ENCODE measurements around the gene KRT28. TPM values are rescaled to one million over a fixed set of nuclear protein-coding genes. Genes with fewer than 3 reads are reported as not detected.

KRT28 gene
- polyA plus RNA-seq, 2 of the 4 experiments (the other 2 are of a cell fraction): not detected

DNA sequence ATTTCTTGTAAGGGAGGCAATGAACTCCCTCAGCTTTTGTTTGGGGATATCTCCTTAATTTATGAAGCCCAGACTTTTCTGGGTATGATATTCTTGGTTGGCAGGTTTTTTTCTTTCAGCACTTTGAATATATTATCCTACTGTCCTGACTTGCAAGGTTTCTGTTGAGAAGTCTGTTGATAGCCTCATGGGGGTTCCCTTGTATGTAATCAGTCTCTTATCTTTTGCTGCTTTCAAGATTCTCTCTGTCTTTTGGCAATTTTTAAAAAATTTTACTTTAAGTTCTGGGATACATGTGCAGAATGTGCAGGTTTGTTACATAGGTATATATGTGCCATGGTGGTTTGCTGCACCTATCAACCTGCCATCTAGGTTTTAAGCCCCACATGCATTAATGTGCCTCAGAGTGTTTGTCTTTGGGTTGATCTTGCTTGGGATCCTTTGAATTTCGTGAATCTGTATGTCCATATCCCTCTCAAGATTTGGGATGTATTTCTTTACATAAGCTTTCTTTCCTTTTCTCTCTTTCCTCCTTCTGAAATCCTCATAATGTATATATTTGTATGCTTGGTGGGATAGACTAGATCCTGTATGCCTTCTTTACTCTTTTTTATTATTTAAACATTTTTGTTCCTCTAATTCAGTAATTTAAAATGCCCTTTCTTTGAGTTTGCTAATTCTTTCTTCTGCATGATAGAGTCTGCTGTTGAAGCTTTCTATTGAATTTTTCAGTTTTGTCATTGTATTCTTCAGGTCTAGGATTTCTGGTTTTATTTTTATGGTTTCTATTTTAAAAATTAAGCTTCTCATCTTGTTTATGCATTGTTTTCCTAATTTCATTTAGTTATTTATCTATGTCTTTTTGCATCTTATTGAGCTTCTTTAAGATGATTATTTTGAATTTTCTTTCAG lies 39.4 kb downstream of the KRT28 start:
- Histone ChIP-seq H3K4me3 (no peak overlapping the region), H3K9me3 (peaks cover 75% of the 10 kb centered on the region), H3K4me2 (no peak overlapping the region), H3K4me1 (no peaks in the 10 kb centered on the region), H3K27ac (no peak overlapping the region)
- POLR2A ChIA-PET: no interaction called here
- CTCF ChIA-PET: interaction anchor here (1.2 to 2.3 kb wide), 4 partner anchors 85 to 906 kb away, joined by 3 to 7 read pairs (median 4); no protein-coding TSS in a partner anchor
- no peak for DNase-seq (ENCODE audit: low read depth in 1 of 2, low spot score in 1 of 2)
- WGBS (ENCODE audit: missing lambda C conversion rate): 0% methylated on average over 1 of the region's 1 CpG
- no peak for ATAC-seq
- no peak for TF ChIP-seq CBX8 (IDR thresholded peaks at IDR 0.05)
- no peak for TF ChIP-seq ZFP36 (IDR thresholded peaks at IDR 0.05; ENCODE audit: borderline replicate concordance, partially characterized antibody)
- TF ChIP-seq NR3C1 (IDR thresholded peaks at IDR 0.05): no peak
- no peak for TF ChIP-seq FOSB (CRISPR knock-in tag; IDR thresholded peaks at IDR 0.05)
- TF ChIP-seq, protein P1, sequence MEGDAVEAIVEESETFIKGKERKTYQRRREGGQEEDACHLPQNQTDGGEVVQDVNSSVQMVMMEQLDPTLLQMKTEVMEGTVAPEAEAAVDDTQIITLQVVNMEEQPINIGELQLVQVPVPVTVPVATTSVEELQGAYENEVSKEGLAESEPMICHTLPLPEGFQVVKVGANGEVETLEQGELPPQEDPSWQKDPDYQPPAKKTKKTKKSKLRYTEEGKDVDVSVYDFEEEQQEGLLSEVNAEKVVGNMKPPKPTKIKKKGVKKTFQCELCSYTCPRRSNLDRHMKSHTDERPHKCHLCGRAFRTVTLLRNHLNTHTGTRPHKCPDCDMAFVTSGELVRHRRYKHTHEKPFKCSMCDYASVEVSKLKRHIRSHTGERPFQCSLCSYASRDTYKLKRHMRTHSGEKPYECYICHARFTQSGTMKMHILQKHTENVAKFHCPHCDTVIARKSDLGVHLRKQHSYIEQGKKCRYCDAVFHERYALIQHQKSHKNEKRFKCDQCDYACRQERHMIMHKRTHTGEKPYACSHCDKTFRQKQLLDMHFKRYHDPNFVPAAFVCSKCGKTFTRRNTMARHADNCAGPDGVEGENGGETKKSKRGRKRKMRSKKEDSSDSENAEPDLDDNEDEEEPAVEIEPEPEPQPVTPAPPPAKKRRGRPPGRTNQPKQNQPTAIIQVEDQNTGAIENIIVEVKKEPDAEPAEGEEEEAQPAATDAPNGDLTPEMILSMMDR (IDR thresholded peaks at IDR 0.05): no peak
- TF ChIP-seq, protein P2, sequence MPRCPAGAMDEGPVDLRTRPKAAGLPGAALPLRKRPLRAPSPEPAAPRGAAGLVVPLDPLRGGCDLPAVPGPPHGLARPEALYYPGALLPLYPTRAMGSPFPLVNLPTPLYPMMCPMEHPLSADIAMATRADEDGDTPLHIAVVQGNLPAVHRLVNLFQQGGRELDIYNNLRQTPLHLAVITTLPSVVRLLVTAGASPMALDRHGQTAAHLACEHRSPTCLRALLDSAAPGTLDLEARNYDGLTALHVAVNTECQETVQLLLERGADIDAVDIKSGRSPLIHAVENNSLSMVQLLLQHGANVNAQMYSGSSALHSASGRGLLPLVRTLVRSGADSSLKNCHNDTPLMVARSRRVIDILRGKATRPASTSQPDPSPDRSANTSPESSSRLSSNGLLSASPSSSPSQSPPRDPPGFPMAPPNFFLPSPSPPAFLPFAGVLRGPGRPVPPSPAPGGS (IDR thresholded peaks at IDR 0.05): no peak
- TF ChIP-seq ZC3H11A (IDR thresholded peaks at IDR 0.05): no peak
- no peak for TF ChIP-seq RARB (CRISPR knock-in tag; IDR thresholded peaks at IDR 0.05)
- no peak for TF ChIP-seq ZSCAN20 (CRISPR knock-in tag; IDR thresholded peaks at IDR 0.05)
- TF ChIP-seq EHF (CRISPR knock-in tag; IDR thresholded peaks at IDR 0.05): no peak
- no peak for TF ChIP-seq GATA3 (IDR thresholded peaks at IDR 0.05; ENCODE audit: borderline replicate concordance)
- no peak for TF ChIP-seq POLR2AphosphoS2 (conservative IDR thresholded peaks at IDR 0.05; ENCODE audit: low read length)
- TF ChIP-seq HEYL (CRISPR knock-in tag; IDR thresholded peaks at IDR 0.05): no peak
- no peak for FAIRE-seq

DNA sequence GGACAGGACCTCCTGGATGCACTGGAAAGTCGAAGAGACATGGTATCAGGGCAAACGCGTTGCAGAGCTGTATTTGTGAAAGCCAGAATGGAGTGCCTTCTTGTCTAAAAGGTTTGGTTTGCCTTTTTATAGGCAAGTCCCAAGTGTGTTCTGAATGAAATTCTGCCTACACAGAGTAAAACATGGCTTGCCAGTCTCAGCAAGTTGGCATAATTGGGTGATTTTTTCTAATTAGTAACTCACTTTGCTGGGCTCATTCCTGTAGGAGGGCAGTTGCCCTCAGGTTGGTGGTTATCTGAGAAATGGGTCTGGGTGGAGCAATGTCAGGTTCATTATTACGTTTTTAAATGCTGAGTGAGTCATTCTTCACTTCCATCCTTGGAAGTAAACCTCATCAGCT lies 44.5 kb downstream of the KRT28 start, which contains the start of gene KRT25:
KRT25 (minus strand) TSS at position 101 of the 400 bp plus-strand sequence; CDS start at position 41, 60 bp downstream.
- CTCF ChIA-PET: interaction anchor here (1.1 kb wide), 1 partner anchor 893 kb away, joined by 4 read pairs; no protein-coding TSS in a partner anchor

GRCh38 chr17:40753804-40754203 lies 46.0 kb downstream of the KRT28 start:
- Histone ChIP-seq H3K27ac (no peak overlapping the region), H3K4me3 (no peak overlapping the region), H3K9me3 (peaks cover 14% of the 10 kb centered on the region), H3K4me1 (no peaks in the 10 kb centered on the region), H3K4me2 (no peak overlapping the region)
- FAIRE-seq: no peak
- WGBS (ENCODE audit: missing lambda C conversion rate): 64% methylated on average over 3 of the region's 3 CpGs
- ATAC-seq: no peak
- TF ChIP-seq, protein P3, sequence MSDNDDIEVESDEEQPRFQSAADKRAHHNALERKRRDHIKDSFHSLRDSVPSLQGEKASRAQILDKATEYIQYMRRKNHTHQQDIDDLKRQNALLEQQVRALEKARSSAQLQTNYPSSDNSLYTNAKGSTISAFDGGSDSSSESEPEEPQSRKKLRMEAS (IDR thresholded peaks at IDR 0.05): no peak
- TF ChIP-seq POLR2A (IDR thresholded peaks at IDR 0.05; ENCODE audit: low read length): no peak
- TF ChIP-seq NR3C1 (IDR thresholded peaks at IDR 0.05): no peak
- no peak for TF ChIP-seq RNF2 (IDR thresholded peaks at IDR 0.05; ENCODE audit: borderline replicate concordance, low read depth)
- no peak for TF ChIP-seq ELK1 (IDR thresholded peaks at IDR 0.05; ENCODE audit: low read depth, low read length)
- TF ChIP-seq ZFP36 (IDR thresholded peaks at IDR 0.05; ENCODE audit: borderline replicate concordance, partially characterized antibody): no peak
- TF ChIP-seq ZC3H11A (IDR thresholded peaks at IDR 0.05): no peak
- TF ChIP-seq RFX5 (IDR thresholded peaks at IDR 0.05): no peak
- no peak for TF ChIP-seq FOXS1 (CRISPR knock-in tag; IDR thresholded peaks at IDR 0.05)
- no peak for DNase-seq (ENCODE audit: low read depth in 1 of 2, low spot score in 1 of 2)
- CTCF ChIA-PET: interaction anchor here (0.9 to 1.9 kb wide), 7 partner anchors 10 to 909 kb away, joined by 3 to 5 read pairs (median 3); no protein-coding TSS in a partner anchor
- POLR2A ChIA-PET: no interaction called here

More for the DNA sequence above, 44.5 kb downstream of the KRT28 start, which contains the start of gene KRT25:
- POLR2A ChIA-PET: no interaction called here
- TF ChIP-seq MAFK (IDR thresholded peaks at IDR 0.05; ENCODE audit: partially characterized antibody): peak; percentile 30
- no peak for TF ChIP-seq SMC3 (IDR thresholded peaks at IDR 0.05)
- 40% methylated on average over 4 of the region's 4 CpGs for WGBS (ENCODE audit: missing lambda C conversion rate)
- no peak within 1 kb of the TSS for H3K4me2 ChIP-seq
- no peaks in the 10 kb centered on the region for H3K4me1 ChIP-seq
- ATAC-seq (no peak), FAIRE-seq (no peak), DNase-seq (ENCODE audit: low read depth in 1 of 2, low spot score in 1 of 2) (no peak)
- no peak within 1 kb of the TSS for H3K27ac ChIP-seq
- peaks cover 25% of the 10 kb centered on the region for H3K9me3 ChIP-seq
- no peak within 1 kb of the TSS for H3K4me3 ChIP-seq
